Measurements from ENCODE around the gene CENPL. TPM values are rescaled to one million over a fixed set of nuclear protein-coding genes. Genes with fewer than 3 reads are reported as not detected.

Gene CENPL
- total RNA-seq, 4 donors from 2014 or later: 0.66 to 19.8 (median 3.9) TPM

GRCh38 chr1:173868266-173869020 lies 43.8 kb upstream of the CENPL start, which contains the start of gene ZBTB37:
Gene ZBTB37 (plus strand): TSS chr1:173868380. CDS start chr1:173870226, 1,846 bp downstream.
- peak within 1 kb of the TSS; percentile 94 to 98 (median 96) for H3K27ac ChIP-seq
- H3K27me3 ChIP-seq: no peaks in the 10 kb centered on the region
- TF ChIP-seq CTCF (IDR thresholded peaks at IDR 0.05) (no peak), POLR2A (IDR thresholded peaks at IDR 0.05) (peak; percentile 63 to 76)
- peaks cover 0 to 43% (median 6%) of the 10 kb centered on the region in 4 donors for H3K4me1 ChIP-seq
- DNase-seq: peak; percentile 96 to 99 (median 98)
- peak within 1 kb of the TSS; percentile 69 to 86 (median 80) for H3K4me3 ChIP-seq
- no peaks in the 10 kb centered on the region for H3K9me3 ChIP-seq
- peaks cover 0 to 23% (median 0%) of the 10 kb centered on the region in 3 donors for H3K36me3 ChIP-seq

- H3K4me3 ChIP-seq: peak within 1 kb of the TSS; percentile 69 to 86 (median 80)
- peak within 1 kb of the TSS; percentile 94 to 98 (median 96) for H3K27ac ChIP-seq
- H3K9me3 ChIP-seq: no peaks in the 10 kb centered on the region
- peaks cover 0 to 30% (median 0%) of the 10 kb centered on the region in 3 donors for H3K36me3 ChIP-seq
- TF ChIP-seq POLR2A (IDR thresholded peaks at IDR 0.05) (peak; percentile 98 to 99), CTCF (IDR thresholded peaks at IDR 0.05) (peak in 1 of 6 experiments; percentile 3)
- peak; percentile 99 to 100 (median 100) for DNase-seq
- H3K27me3 ChIP-seq: no peaks in the 10 kb centered on the region
- H3K4me1 ChIP-seq: peaks cover 0 to 43% (median 6%) of the 10 kb centered on the region in 4 donors
Observed at GRCh38 chr1:173867753-173868265, 43.1 kb upstream of the CENPL start, which contains the start of gene GAS5. Gene GAS5 (minus strand): TSS chr1:173867989.

GRCh38 chr1:173867141-173867752 lies 42.6 kb upstream of the CENPL start:
- Histone ChIP-seq H3K27me3 (no peaks in the 10 kb centered on the region), H3K9me3 (no peaks in the 10 kb centered on the region), H3K4me1 (peaks cover 0 to 43% (median 6%) of the 10 kb centered on the region in 4 donors), H3K4me3 (peak overlapping the region; percentile 69 to 86 (median 80)), H3K27ac (peak overlapping the region; percentile 94 to 98 (median 96)), H3K36me3 (peaks cover 0 to 35% (median 0%) of the 10 kb centered on the region in 3 donors)
- TF ChIP-seq POLR2A (IDR thresholded peaks at IDR 0.05) (no peak), CTCF (IDR thresholded peaks at IDR 0.05) (peak in 1 of 6 experiments; percentile 1)
- peak in 1 of 3 donors; percentile 21 for DNase-seq

GRCh38 chr1:173866413-173867115 lies 41.9 kb upstream of the CENPL start:
- Histone ChIP-seq H3K36me3 (peaks cover 0 to 38% (median 0%) of the 10 kb centered on the region in 3 donors), H3K9me3 (no peaks in the 10 kb centered on the region), H3K4me1 (peaks cover 0 to 43% (median 6%) of the 10 kb centered on the region in 4 donors), H3K27ac (peak overlapping the region; percentile 94 to 98 (median 96)), H3K4me3 (peak overlapping the region; percentile 69 to 86 (median 80)), H3K27me3 (no peaks in the 10 kb centered on the region)
- TF ChIP-seq POLR2A (IDR thresholded peaks at IDR 0.05) (no peak), CTCF (IDR thresholded peaks at IDR 0.05) (no peak)
- DNase-seq: no peak

Measured in Peyer's patch (tissue), 4 donors.